Measurements from ENCODE around the gene TCF20.

The TCF20 gene

GRCh38 chr22:42286205-42286604, 15.8 kb upstream of the TCF20 start:
- TF ChIP-seq, protein P1, sequence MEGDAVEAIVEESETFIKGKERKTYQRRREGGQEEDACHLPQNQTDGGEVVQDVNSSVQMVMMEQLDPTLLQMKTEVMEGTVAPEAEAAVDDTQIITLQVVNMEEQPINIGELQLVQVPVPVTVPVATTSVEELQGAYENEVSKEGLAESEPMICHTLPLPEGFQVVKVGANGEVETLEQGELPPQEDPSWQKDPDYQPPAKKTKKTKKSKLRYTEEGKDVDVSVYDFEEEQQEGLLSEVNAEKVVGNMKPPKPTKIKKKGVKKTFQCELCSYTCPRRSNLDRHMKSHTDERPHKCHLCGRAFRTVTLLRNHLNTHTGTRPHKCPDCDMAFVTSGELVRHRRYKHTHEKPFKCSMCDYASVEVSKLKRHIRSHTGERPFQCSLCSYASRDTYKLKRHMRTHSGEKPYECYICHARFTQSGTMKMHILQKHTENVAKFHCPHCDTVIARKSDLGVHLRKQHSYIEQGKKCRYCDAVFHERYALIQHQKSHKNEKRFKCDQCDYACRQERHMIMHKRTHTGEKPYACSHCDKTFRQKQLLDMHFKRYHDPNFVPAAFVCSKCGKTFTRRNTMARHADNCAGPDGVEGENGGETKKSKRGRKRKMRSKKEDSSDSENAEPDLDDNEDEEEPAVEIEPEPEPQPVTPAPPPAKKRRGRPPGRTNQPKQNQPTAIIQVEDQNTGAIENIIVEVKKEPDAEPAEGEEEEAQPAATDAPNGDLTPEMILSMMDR (IDR thresholded peaks at IDR 0.05; ENCODE audit: low read depth, low read length), result no peak
- H3K27ac ChIP-seq, result no peak overlapping the region
- no peak overlapping the region for H3K4me3 ChIP-seq (ENCODE audit: low read depth, low read length)
- no peak for DNase-seq
- no peaks in the 10 kb centered on the region for H3K9me3 ChIP-seq (ENCODE audit: severe bottlenecking)
- H3K36me3 ChIP-seq, result peaks cover 2% of the 10 kb centered on the region; the same call in 1 of the 2 replicates
- no peaks in the 10 kb centered on the region for H3K27me3 ChIP-seq (ENCODE audit: insufficient read depth, low read depth, severe bottlenecking)

DNA sequence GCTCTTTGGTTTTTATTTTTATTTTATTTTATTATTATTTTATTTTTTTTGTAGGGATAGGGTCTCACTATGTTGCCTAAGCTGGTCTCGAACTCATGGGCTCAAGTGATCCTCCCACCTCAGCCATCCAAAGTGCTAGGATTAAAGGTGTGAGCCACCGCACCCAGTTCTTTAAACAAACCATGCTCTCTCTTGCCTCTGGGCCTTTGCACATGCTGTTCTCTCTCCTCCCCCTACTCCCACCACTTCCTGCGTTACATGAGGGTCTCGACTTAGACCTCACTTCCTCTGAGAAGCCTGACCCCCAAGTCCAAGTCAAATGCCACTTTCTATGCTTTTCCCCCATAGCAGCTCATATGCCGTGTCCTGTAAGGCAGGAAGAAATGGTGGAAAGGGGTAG, 15.2 kb upstream of the TCF20 start:
- no peaks in the 10 kb centered on the region for H3K27me3 ChIP-seq (ENCODE audit: insufficient read depth, low read depth, severe bottlenecking)
- H3K27ac ChIP-seq, result no peak overlapping the region
- no peaks in the 10 kb centered on the region; the same call in 1 of the 2 replicates for H3K36me3 ChIP-seq
- TF ChIP-seq, protein P1 (IDR thresholded peaks at IDR 0.05; ENCODE audit: low read depth, low read length), result no peak
- H3K4me3 ChIP-seq (ENCODE audit: low read depth, low read length), result no peak overlapping the region
- H3K9me3 ChIP-seq (ENCODE audit: severe bottlenecking), result no peaks in the 10 kb centered on the region
- no peak for DNase-seq

DNA sequence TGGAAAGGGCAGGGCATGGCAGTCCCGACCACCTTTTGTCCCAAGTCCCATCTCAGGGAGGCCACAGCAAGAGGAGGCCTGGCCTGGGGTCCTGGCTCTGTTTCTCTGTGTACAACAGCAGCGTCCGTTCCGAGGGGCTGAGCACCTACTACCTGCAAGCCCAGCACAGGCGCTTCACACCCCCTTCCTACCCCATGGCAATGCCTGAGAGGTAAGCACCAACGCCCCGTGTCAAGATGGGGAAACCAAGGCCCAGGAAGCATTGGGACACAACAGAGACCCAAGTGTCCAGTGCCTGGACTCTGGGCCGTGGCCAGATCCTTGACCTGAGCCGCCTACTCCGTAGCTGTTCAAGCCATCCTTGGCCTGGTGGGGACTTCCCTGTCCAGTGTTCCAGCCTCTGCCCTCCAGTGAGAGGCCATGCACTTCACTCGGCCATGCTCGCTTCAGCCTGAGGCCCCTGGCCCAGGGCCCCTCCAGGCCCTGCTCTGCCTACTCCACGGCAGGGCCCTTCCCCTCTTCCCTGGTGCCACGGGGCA, 14.3 kb upstream of the TCF20 start:
- Histone ChIP-seq H3K9me3 (ENCODE audit: severe bottlenecking) (no peaks in the 10 kb centered on the region), H3K27me3 (ENCODE audit: insufficient read depth, low read depth, severe bottlenecking) (no peaks in the 10 kb centered on the region), H3K27ac (no peak overlapping the region), H3K4me3 (ENCODE audit: low read depth, low read length) (no peak overlapping the region), H3K36me3 (no peaks in the 10 kb centered on the region; the same call in 1 of the 2 replicates)
- no peak for DNase-seq
- TF ChIP-seq, protein P1 (IDR thresholded peaks at IDR 0.05; ENCODE audit: low read depth, low read length), result no peak

DNA sequence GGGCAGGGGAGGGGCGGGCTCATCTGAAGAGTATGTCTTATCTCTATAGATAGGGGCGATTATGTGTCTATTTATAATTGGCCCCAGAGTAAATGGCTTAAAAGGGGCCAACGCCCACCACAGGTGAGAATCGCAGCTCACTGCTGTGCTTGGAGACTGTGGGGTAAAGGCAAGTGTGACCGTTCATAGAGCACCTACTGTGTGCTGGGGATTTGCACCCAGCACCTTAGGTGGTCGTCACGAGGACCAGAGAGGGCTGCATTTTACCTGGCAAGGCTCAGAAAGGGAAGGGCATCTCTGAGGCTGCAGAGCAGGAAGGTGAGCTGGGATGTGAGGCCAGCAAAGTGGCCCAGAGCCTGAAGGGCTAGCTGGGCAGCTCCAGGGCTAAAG, 13.7 kb upstream of the TCF20 start:
- no peaks in the 10 kb centered on the region for H3K27me3 ChIP-seq (ENCODE audit: insufficient read depth, low read depth, severe bottlenecking)
- TF ChIP-seq, protein P1 (IDR thresholded peaks at IDR 0.05; ENCODE audit: low read depth, low read length), result no peak

GRCh38 chr22:42283278-42284201, 13.1 kb upstream of the TCF20 start:
- no peak overlapping the region for H3K27ac ChIP-seq
- H3K9me3 ChIP-seq (ENCODE audit: severe bottlenecking), result no peaks in the 10 kb centered on the region
- TF ChIP-seq, protein P1 (IDR thresholded peaks at IDR 0.05; ENCODE audit: low read depth, low read length), result no peak
- no peak overlapping the region for H3K4me3 ChIP-seq (ENCODE audit: low read depth, low read length)
- no peaks in the 10 kb centered on the region for H3K27me3 ChIP-seq (ENCODE audit: insufficient read depth, low read depth, severe bottlenecking)
- no peak for DNase-seq
- H3K36me3 ChIP-seq, result no peaks in the 10 kb centered on the region; the same call in 1 of the 2 replicates

More for the DNA sequence above, 13.7 kb upstream of the TCF20 start:
- Histone ChIP-seq H3K9me3 (ENCODE audit: severe bottlenecking) (no peaks in the 10 kb centered on the region), H3K4me3 (ENCODE audit: low read depth, low read length) (no peak overlapping the region), H3K36me3 (no peaks in the 10 kb centered on the region; the same call in 1 of the 2 replicates), H3K27ac (no peak overlapping the region)
- DNase-seq, result no peak

Measured in WERI-Rb-1 (cell line).